ENCODE measurements around the gene DBR1.

- TF ChIP-seq CTCF (IDR thresholded peaks at IDR 0.05; ENCODE audit: low read depth, low read length, missing input control): no peak
- TF ChIP-seq YY1 (IDR thresholded peaks at IDR 0.05): no peak
These were observed 28.4 kb upstream of the DBR1 start for GRCh38 chr3:138202945-138203701.

Measured in liver (tissue), 2 donors.